DOHH2 (cell line): ENCODE measurements around the gene MYH13.

Source experiments
- H3F3A ChIP-seq: fragments of 200-600 bp; sonication (generic), shearing (Covaris generic); 2 replicates; pipeline ENCODE4 v1.6.0; 2016; ENCODE audit warnings: antibody characterized with exemption, mild to moderate bottlenecking; ENCODE audit not compliant: control insufficient read depth, insufficient read depth
- H3K27ac ChIP-seq: fragments of 200-600 bp; sonication (generic); 2 replicates; pipeline ENCODE4 v1.5.1; 2014; ENCODE audit warnings: low read depth, mild to moderate bottlenecking, low read length, moderate library complexity
- H3K27me3 ChIP-seq: fragments of 200-600 bp; sonication (generic); 2 replicates; pipeline ENCODE4 v1.6.1; 2014; ENCODE audit warnings: mild to moderate bottlenecking, low read length, mixed read lengths; ENCODE audit not compliant: control insufficient read depth
- H3K36me3 ChIP-seq: fragments of 200-600 bp; sonication (generic); 2 replicates; pipeline ENCODE4 v1.6.1; 2014; ENCODE audit warnings: mild to moderate bottlenecking, low read length, moderate library complexity, mixed read lengths; ENCODE audit not compliant: control insufficient read depth
- H3K4me1 ChIP-seq: fragments of 200-600 bp; sonication (generic); 2 replicates; pipeline ENCODE4 v1.6.1; 2014; ENCODE audit warnings: mild to moderate bottlenecking, low read length, mixed read lengths; ENCODE audit not compliant: control insufficient read depth
- H3K4me2 ChIP-seq: fragments of 200-600 bp; sonication (generic); 2 replicates; pipeline ENCODE4 v1.6.0; 2014; ENCODE audit warnings: mild to moderate bottlenecking, low read length, moderate library complexity
- H3K4me3 ChIP-seq: fragments of 200-600 bp; sonication (generic); 2 replicates; pipeline ENCODE4 v1.5.1; 2014; ENCODE audit warnings: mild to moderate bottlenecking, low read length, mixed read lengths
- H3K79me2 ChIP-seq: fragments of 200-600 bp; sonication (generic); 2 replicates; pipeline ENCODE4 v1.6.1; 2014; ENCODE audit warnings: mild to moderate bottlenecking, low read length, mixed read lengths; ENCODE audit not compliant: control insufficient read depth
- H3K9me2 ChIP-seq: fragments of 200-600 bp; sonication (generic); replicated peaks from 2 replicates; pipeline ENCODE4 v1.6.1; 2014; ENCODE audit warnings: mild to moderate bottlenecking, low read length, mixed read lengths; ENCODE audit not compliant: control insufficient read depth
- H3K9me3 ChIP-seq: fragments of 200-600 bp; sonication (generic); 2 replicates; pipeline ENCODE4 v1.6.1; 2014; ENCODE audit warnings: antibody characterized with exemption, low read length, mixed read lengths; ENCODE audit not compliant: control insufficient read depth, insufficient read depth
- H4K20me1 ChIP-seq: fragments of 200-600 bp; sonication (generic); 2 replicates; pipeline ENCODE4 v1.6.0; 2014; ENCODE audit warnings: low read depth, mild to moderate bottlenecking, antibody characterized with exemption, low read length, moderate library complexity; ENCODE audit not compliant: control insufficient read depth, insufficient read depth
- EZH2phosphoT487 ChIP-seq: fragments of 200-600 bp; sonication (generic); IDR thresholded peaks from 2 replicates; pipeline ENCODE4 v1.6.1; 2017; ENCODE audit warnings: borderline replicate concordance, mild to moderate bottlenecking, antibody characterized with exemption, low read length, moderate library complexity, mixed read lengths
- TF ChIP-seq, protein P1 (sequence below): fragments of 200-600 bp; sonication (generic); IDR thresholded peaks from one replicate; pipeline ENCODE4 v1.5.1; 2014; ENCODE audit warnings: antibody characterized with exemption, mild to moderate bottlenecking, low read depth, low read length; ENCODE audit not compliant: poor library complexity, severe bottlenecking

MYH13 gene

DNA sequence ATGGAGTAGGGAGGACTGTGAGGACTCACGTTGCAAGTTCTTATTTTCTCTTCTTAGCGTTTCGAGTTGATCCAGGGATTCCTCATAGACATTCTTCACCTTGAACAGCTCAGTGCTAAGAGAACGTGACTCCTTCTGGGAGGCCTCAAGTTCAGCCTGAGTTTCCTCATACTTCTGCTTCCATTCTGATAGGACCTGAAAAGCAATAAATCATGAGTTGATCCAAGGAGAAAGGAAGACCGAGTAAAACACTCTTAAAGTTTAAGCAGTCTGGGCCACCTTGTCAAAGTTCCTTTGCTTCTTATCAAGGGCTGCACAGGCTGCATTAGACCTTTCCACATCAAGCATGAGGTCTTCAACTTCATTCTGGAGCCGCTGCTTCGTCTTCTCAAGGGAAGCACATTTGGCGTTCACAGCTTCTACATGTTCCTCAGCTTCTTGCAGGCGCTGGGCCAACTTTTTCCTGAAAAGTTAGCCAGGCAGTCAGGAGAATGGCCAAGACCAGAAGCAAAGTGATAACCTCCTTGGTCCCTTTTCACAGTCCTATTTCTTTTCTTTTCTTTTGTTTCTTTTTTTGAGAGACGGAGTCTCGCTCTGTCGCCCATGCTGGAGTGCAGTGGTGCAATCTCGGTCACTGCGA is 23.8 kb upstream of the MYH13 start:
- Histone ChIP-seq H3K36me3 (no peaks in the 10 kb centered on the region), H4K20me1 (no peaks in the 10 kb centered on the region), H3K4me2 (no peak overlapping the region), H3K9me3 (no peaks in the 10 kb centered on the region), H3K9me2 (no peaks in the 10 kb centered on the region), H3K4me3 (no peak overlapping the region), H3F3A (no peaks in the 10 kb centered on the region), H3K4me1 (no peaks in the 10 kb centered on the region), H3K27ac (no peak overlapping the region), H3K27me3 (no peaks in the 10 kb centered on the region), H3K79me2 (no peaks in the 10 kb centered on the region)
- TF ChIP-seq EZH2phosphoT487 = no peak
- TF ChIP-seq, protein P1, sequence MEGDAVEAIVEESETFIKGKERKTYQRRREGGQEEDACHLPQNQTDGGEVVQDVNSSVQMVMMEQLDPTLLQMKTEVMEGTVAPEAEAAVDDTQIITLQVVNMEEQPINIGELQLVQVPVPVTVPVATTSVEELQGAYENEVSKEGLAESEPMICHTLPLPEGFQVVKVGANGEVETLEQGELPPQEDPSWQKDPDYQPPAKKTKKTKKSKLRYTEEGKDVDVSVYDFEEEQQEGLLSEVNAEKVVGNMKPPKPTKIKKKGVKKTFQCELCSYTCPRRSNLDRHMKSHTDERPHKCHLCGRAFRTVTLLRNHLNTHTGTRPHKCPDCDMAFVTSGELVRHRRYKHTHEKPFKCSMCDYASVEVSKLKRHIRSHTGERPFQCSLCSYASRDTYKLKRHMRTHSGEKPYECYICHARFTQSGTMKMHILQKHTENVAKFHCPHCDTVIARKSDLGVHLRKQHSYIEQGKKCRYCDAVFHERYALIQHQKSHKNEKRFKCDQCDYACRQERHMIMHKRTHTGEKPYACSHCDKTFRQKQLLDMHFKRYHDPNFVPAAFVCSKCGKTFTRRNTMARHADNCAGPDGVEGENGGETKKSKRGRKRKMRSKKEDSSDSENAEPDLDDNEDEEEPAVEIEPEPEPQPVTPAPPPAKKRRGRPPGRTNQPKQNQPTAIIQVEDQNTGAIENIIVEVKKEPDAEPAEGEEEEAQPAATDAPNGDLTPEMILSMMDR = no peak

GRCh38 chr17:10394201-10394887 is 21.5 kb upstream of the MYH13 start:
- no peak overlapping the region for H3K4me2 ChIP-seq

GRCh38 chr17:10392880-10393279 is 20.1 kb upstream of the MYH13 start:
- H3K27me3 ChIP-seq = 0 out of 2 replicates have a peak, but pooled peaks cover 2% of the 10 kb centered on the region
- H3K4me2 ChIP-seq = no peak overlapping the region
- no peaks in the 10 kb centered on the region for H3K4me1 ChIP-seq
- no peak overlapping the region for H3K27ac ChIP-seq
- H3F3A ChIP-seq = no peaks in the 10 kb centered on the region
- H3K36me3 ChIP-seq = no peaks in the 10 kb centered on the region
- H3K9me2 ChIP-seq = no peaks in the 10 kb centered on the region
- TF ChIP-seq, protein P1 = no peak
- TF ChIP-seq EZH2phosphoT487 = no peak
- H4K20me1 ChIP-seq = no peaks in the 10 kb centered on the region
- no peaks in the 10 kb centered on the region for H3K9me3 ChIP-seq
- H3K4me3 ChIP-seq = no peak overlapping the region
- H3K79me2 ChIP-seq = no peaks in the 10 kb centered on the region

More at GRCh38 chr17:10394201-10394887, 21.5 kb upstream of the MYH13 start:
- H3K9me2 ChIP-seq = no peaks in the 10 kb centered on the region
- H3K9me3 ChIP-seq = no peaks in the 10 kb centered on the region
- no peaks in the 10 kb centered on the region for H3K36me3 ChIP-seq
- no peak for TF ChIP-seq EZH2phosphoT487
- TF ChIP-seq, protein P1 = no peak
- H3F3A ChIP-seq = no peaks in the 10 kb centered on the region
- H4K20me1 ChIP-seq = no peaks in the 10 kb centered on the region
- H3K4me3 ChIP-seq = no peak overlapping the region
- H3K79me2 ChIP-seq = no peaks in the 10 kb centered on the region
- H3K4me1 ChIP-seq = no peaks in the 10 kb centered on the region
- H3K27ac ChIP-seq = no peak overlapping the region
- H3K27me3 ChIP-seq = 0 out of 2 replicates have a peak, but pooled peaks cover 2% of the 10 kb centered on the region
